Urothelium cell line (cell line): Measurements from ENCODE around the gene UBE2D2.
"Not testable (repeated sequence)": the region's sequence is repeated elsewhere in the genome, so short reads cannot be mapped to it uniquely, and the experiment has no call there.

ENCODE experiments used
- DNase-seq: peaks from one replicate; pipeline ENCODE4 v3.0.0; 2011; ENCODE audit warnings: low spot score, mixed read lengths
- FAIRE-seq: peaks from 2 replicates; lab custom pipeline; 2011; peaks lifted over from hg19 to GRCh38; lab: Jason Lieb, UNC

The UBE2D2 gene

DNA sequence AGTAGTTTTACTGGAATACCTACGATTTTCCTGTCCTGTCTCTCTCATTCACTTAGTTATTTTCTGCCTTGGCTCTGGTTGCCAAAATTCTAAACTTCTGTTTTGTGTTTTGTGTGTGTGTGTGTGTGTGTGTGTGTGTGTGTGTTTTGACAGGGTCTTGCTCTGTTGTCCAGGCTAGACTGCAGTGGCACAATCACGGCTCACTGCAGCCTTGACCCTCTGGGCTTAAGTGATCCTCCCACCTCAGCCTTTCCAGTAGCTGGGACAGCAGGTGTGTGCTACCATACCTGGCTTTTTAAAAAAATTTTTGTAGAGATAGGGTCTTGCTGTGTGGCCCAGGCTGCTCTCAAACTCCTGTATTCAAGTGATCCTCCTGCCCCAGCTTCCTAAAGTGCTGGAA lies 17.2 kb downstream of the UBE2D2 start:
- no peak for DNase-seq
- no peak for FAIRE-seq

DNA sequence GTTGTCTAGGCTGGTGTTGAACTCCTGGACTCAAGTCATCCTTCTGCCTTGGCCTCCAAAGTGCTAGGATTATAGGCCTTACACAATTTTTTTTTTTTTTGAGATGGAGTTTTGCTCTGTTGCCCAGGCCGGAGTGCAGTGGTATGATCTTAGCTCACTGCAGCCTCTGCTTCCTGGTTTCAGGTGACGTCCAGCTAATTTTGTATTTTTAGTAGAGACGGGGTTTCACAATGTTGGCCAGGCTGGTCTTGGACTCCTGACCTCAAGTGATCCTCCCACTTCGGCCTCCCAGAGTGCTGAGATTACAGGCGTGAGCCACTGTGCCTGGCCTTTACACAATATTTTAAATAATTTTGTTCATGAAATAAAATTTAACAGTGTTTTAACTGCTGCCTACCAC lies 21.0 kb downstream of the UBE2D2 start:
- DNase-seq, FAIRE-seq: not testable (repeated sequence)

DNA sequence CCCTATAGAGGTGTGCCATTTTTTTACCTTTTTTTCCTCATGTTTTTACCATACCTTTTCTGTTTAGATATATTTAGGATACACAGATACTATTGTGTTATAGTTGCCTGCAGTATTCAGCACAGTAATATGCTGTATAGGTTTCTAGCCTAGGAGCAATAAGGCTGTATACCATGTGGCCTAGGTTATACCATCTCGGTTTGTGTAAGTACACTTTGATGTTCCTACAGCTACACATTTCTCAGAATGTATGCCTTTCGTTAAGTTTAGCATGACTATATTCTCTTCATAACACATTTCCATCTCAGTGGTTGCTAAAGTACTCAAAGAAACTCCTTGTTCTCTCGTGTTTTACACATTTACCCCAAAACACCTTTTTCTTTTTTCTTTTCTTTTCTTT lies 23.0 kb downstream of the UBE2D2 start:
- FAIRE-seq (no peak), DNase-seq (no peak)

DNA sequence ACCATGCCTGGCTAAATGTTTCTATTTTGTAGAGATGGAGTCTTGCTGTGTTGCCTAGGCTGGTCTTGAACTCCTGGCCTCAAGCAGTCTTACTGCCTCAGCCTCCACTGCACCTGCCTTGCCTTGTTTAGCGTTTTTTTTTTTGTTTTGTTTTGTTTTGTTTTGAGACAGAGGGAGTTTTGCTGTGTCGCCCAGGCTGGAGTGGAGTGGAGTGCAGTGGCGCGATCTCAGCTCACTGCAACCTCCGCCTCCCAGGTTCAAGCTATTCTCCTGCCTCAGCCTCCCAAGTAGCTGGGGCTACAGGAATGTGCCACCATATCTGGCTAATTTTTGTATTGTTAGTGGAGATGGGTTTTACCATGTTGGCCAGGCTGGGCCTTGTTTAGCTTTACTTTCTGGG lies 27.0 kb downstream of the UBE2D2 start:
- not testable (repeated sequence) for DNase-seq, FAIRE-seq

DNA sequence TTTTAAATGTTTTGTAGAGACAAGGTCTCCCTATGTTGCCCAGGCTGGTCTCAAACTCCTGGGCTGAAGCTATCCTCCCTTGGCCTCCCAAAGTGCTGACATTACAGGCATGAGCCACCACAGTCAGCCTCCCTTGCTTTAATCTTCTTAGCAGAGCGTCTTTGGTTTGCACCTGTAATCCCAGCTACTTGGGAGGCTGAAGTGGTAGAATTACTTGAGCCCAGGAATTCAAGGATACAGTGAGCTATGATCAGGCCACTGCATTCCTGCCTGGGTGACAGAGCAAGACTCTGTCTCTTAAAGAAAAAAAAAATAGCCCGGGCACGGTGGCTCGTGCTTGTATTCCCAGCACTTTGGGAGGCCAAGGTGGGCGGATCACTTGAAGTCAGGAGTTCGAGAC lies 27.8 kb downstream of the UBE2D2 start:
- no peak for DNase-seq
- FAIRE-seq: no peak

DNA sequence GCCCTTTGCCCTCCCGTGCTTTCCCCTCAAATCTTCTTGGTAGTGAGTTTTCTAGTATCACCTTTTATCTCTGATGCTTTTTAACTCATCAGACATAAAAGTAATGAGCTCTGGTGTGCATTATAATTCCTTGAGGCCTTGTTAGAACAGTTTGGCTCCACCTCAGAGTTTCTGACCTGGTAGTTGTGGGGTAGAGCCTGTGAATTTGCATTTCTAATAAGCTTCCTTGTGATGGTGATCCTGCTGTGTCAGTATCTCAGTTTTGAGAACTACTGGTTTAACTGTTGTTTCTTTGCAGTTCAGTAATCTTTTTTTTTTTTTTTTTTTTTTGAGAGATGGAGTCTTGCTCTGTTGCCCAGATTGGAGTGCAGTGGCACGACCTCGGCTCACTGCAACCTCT lies 31.1 kb downstream of the UBE2D2 start:
- DNase-seq (no peak), FAIRE-seq (no peak)

DNA sequence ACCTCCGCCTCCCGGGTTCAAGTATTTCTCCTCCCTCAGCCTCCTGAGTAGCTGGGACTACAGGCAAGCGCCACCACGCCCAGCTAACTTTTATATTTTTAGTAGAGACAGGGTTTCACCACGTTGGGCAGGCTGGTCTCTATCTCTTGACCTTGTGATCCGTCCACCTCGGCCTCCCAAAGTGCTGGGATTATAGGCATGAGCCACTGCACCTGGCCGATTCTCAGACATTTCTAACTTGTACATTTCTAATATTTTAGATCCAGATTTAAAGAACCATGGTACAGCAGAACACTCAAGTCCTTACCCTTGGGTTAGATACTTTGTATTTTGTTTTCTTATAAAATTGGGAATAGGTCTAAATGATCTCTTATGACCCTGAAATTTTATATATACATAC lies 31.9 kb downstream of the UBE2D2 start:
- FAIRE-seq, DNase-seq: not testable (repeated sequence)

DNA sequence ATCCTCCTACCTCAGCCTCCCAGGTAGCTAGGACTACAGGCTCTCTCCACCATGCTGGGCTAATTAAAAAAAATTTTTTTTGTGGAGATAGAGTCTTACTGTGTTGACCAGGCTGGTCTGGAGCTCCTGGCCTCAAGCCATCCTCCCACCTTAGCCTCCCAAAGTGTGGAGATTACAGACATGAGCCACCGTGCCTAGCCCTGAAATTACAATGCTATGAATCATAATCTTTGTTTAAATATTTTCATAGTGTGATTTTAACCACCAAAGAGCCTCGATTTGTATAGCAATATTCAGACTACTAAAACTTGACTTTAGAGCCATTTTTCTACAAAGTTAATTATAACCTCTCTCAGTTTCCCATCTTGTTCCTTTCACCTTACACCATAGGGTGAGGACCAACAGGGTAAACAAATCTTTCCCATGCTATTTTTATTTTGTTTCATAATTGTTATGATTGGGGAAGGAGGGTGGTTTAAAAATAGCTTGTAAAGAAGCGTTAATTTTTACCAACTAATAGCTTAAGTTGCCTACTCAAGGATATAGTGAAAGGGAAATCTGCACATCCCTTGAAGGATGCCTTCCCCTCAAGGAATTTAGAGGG lies 32.7 kb downstream of the UBE2D2 start:
- FAIRE-seq: no peak
- peak; percentile 15 for DNase-seq

DNA sequence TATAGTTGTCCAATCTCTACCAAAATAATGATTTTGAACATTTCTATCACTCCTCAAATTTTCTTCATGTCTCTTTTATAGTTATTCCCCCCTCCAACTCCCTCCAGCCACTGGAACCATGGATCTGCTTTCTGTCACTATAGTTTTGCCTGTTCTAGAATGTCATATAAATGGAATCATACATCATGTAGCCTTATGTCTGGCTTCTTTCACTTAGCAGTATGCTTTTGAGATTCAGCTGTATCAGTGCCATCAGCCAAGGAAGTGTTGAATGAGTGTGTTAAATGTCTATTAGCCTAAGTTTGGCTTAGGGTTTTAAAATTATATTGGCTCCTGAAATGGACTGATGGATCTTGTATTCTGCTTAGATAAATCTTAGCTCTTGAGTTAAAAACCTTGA lies 36.0 kb downstream of the UBE2D2 start:
- FAIRE-seq: no peak

DNA sequence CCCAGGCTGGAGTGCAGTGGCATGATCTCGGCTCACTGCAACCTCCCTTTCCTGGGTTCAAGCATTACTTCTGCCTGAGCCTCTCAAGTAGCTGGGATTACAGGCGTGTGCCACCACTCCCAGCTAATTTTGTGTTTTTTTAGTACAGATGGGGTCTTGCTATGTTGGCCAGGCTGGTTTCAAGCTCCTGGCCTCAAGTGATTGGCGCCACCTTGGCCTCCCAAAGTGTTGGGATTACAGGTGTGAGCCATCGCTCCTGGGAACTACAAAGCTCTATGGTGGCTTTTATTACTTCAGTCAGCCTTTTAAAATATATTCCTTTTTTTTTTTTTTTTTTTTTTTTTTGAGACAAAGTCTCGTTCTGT lies 37.4 kb downstream of the UBE2D2 start:
- FAIRE-seq, DNase-seq: not testable (repeated sequence)

More for the DNA sequence above, 36.0 kb downstream of the UBE2D2 start:
- no peak for DNase-seq

DNA sequence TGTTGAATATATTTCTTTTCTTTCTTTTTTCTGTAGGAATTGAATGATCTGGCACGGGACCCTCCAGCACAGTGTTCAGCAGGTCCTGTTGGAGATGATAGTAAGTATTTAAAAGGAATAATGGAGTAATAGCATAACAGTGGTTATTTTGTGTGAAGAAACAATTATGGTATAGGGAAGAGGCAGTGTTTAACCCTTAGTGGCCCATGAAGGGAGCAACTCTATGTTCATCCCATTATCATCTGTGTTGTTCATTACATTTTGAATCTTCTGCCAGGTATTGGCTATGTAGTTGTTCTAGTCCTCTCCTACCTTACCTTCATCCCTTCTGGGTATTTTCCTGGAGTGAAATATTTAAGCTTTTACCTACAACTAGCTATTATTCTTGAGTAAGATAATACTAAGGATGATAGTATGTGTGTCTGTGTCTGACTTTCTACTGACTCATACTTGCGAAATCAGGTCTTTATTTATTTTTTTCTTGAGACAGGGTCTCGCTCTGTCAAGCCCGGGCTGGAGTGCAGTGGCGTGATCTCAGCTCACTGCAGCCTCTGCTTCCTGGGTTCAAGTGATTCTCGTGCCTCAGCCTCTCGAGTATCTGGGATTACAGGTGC lies 39.3 kb downstream of the UBE2D2 start:
- DNase-seq: no peak
- FAIRE-seq: no peak

DNA sequence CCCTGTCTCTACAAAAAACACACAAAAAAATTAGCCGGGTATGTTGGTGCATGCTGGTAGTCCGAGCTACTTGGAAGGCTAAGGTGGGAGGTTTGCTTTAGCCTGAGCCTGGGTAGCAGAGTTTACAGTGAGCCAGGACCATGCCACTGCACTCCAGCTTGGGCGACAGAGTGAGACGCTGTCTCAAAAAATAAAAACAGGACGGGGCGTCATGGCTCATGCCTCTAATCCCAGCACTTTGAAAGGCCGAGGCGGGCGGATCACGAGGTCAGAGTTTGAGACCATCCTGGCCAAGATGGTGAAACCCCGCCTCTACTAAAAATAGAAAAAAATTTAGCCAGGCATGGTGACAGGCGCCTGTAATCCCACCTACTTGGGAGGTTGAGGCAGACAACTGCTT lies 40.3 kb downstream of the UBE2D2 start:
- no peak for DNase-seq
- FAIRE-seq: no peak

DNA sequence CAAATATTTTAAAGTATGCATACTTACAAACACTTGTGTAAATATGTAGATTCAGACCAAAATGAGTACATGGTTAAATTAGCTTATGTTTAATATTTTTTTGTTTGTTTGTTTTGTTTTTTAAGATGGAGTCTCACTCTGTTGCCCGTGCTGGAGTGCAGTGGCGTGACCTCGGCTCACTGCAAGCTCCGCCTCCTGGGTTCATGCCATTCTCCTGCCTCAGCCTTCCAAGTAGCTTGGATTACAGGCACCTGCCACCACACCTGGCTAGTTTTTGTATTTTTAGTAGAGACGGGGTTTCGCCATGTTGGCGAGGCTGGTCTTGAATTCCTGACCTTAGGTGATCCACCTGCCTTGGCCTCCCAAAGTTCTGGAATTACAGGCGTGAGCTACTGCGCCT lies 40.8 kb downstream of the UBE2D2 start:
- not testable (repeated sequence) for FAIRE-seq, DNase-seq

DNA sequence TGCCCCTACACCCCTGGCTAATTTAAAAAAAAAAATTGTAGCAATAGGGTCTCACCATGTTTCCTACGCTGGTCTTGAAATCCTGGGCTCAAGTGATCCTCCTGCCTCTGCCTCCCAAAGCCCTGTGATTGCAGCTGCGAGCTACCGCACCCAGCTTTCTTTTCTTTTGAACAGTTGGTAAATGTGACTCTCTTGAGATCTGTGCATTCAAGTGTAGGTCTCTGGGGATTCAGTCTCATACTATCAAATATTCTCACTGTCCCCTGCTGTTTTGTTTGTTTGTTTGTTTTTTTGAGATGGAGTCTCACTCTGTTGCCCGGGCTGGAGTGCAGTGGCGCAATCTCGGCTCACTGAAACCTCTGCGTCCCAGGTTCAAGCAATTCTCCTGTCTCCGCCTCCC lies 44.7 kb downstream of the UBE2D2 start:
- no peak for FAIRE-seq
- DNase-seq: no peak

DNA sequence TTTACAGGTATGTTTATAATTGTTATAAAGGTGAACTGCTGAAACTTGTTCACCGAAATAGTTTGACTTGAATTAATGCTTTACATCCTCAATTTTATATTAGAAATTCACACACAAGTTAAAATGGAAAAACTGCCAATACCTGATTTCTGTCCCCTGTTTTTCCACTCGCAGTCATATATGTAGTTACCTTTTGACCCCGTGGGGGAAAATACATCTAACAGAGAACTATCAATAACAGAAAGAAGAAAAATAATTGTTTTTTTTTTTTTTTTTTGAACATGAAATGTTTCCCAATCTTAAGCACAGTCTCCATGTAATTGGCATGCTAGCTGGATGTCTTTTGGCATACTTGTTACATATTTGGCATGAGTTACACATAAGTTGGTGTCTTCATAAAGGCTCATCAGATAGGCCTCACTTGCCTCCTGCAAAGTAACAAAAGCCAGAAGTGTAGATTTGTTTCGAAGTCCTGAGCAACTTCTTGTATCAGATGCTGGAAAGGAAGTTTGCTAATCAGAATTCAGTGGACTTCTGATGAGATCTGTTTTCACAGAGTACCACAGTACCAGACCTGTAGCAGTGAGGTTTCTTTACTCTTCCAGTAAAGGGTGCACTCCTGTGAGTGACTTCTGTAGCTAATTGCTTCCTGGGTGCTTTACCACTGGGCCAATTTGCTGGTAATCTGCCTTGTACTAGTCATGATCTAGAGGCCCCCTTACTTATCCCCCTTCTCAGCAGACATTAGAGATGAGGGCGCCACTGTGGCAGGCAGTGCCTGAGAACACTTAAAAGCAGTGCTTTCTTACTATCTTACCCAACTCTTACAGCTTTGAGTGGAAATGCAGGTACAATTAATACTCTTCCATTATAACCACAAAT lies 50.8 kb downstream of the UBE2D2 start:
- no peak for DNase-seq
- no peak for FAIRE-seq

DNA sequence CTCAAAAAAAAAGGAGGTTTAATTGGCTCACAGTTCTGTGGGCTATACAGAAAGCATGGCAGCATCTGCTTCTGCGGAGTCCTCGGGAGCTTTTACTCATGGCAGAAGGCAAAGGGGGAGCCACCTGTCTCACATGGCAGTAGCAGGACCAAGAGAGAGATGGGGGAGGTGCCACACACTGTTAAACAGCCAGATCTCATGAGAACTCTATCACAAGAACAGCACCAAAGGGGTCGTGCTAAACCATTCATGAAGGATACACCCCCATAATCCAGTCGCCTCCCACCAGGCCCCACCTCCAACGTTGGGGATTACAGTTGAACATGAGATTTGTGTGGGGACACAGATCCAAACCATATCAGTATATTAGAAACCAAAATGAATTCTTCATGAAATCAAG lies 58.7 kb downstream of the UBE2D2 start:
- DNase-seq (no peak), FAIRE-seq (no peak)

DNA sequence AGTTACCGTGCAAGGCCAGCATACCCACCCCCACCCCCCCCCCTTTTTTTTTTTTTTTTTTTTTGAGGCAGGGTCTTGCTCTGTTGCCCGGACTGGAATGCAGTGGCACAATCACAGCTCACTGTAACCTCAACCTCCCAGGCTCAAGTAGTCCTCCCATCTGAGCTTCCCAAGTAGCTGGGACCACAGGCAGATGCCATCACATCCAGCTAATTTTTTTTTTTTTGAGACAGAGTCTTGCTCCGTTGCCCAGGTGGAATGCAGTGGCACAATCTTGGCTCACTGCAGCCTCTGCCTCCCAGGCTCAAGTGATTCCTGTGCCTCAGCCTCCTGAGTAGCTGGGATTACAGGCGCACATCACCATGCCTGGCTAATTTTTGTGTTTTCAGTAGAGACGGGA lies 64.3 kb downstream of the UBE2D2 start:
- not testable (repeated sequence) for FAIRE-seq, DNase-seq

DNA sequence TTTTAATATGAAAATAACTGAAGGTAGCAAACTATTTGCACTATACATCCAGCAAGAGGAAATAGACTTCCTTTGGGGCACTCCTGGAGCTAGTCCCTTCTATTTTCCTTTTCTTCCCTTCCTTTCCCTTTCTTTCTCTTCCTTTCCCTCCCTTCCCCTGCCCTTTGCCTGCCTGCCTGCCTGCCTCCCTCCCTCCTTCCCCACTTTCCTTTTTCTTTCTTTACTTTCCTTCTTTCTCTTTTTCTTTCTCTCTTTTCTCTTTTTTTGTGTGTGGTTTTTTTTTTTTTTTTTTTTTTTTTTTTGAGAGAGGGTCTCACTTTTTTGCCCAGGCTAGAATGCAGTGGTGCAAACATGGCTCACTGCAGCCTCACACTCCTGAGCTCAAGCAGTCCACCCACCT lies 69.7 kb downstream of the UBE2D2 start:
- no peak for FAIRE-seq
- no peak for DNase-seq

DNA sequence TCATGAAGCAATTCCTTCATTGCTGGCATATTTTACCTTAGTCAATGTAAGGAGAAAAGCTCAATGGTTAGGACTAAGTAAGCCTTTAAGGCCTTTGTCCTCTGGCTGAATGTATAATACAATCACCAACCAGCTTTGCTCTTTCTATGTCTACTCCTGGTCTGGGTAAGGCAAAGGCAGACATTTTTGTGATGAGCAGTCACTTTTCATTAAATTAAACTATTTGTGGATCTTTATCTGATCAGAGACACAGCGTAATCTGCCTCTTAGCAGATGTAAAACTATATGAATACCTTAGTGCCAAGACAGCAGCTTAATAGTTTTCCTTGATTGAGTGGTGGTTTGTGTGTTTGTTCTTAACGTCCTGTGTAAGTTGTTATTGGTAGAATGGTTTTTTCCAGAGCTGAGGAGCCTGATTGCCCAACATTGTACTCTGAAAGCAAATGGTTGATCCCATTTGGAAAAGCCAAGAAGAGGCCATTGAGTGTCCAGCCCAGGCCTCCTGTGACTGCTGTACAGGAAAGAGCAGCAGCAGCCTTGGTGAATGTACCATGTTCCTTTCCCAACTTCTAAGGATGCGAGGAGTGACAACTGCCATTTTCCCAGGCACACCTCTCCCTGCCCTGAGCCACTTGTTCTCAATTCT lies 70.5 kb downstream of the UBE2D2 start:
- no peak for FAIRE-seq

DNA sequence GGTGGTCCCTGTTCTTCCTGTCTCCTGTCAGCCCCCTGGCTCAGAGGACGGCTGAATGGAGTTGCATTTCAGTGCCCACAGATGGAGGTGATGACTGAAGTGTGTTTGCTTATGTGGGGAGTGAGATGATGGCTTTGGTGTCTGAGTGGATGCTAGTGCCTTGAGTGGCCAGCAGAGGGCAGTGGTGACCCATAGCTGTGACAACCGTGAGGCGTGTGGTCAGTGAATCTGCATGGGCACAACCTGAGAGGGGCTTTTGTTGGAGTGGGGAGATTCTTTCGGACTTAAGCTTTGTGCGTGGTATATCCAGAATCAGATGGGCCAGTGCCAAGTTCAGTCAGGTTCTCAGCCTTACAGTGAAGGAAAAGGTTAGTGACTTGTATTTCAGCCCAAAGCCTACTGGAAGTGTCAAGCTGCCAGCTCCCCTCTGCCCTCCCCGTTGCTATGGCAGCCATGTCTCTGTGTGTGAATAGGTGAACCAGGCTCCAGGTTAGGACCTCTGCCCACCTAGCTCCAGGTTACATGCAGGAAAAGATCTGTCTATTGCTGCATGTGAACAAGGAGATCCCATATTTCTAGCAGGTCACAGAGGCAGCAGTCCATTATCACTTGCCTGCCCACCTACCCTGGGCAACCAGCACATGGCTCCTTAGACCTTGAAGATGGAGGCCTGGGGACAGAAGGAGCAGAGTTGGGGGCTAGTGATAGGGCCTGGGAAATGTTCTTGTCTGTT lies 72.3 kb downstream of the UBE2D2 start:
- FAIRE-seq (no peak), DNase-seq (peak; percentile 74)

More for the DNA sequence above, 70.5 kb downstream of the UBE2D2 start:
- DNase-seq: no peak

DNA sequence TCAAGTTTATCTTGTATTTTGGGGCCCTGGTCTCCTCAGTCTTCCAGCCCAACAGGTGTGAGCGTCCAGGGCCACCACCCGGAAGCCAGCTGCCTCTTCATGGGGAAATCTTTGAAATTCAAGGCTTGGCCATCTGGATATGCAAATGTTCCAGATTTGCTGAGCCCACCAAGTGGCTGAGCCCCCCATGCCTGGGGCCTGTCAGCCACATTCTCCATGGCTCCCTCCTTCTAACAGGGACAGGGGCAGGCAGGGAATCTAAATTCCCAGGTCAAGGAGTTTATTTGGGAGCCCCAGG lies 72.8 kb downstream of the UBE2D2 start:
- FAIRE-seq (no peak), DNase-seq (no peak)
